ENCODE results near the gene EEF2KMT.
"Not testable (repeated sequence)": the region's sequence is repeated elsewhere in the genome, so short reads cannot be mapped to it uniquely, and the experiment has no call there.

DNA sequence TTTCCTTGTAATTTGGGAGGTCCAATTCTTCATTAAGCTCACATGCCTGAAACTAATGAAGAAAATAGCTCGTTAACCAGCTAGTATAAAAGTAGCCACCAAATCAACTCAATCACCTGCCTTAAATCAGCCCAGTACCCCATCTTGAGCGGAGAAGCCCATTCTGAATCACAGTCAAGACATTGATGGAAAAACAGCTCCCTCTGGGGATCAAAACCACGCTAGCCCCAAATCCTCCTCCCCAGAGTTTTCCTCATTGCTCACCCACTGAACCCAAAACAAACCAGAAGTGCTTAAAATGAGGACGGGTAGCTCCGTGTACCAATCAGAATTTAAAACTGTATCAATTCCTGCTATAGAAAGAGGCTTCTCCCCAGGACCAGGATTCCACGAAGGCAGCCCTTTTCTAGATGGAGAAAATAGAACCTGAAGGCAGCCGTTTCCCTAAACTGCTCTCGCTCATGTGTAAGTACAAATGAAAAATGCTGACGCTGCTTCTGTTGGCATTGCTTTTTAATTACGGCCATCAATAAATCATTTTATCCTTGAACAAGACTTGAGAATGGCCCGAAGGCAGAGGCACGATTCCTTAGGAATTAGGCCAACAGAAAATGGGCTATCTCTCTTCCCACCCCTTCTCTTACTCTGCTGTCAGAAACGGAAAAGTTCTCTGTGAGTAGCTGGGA is 35.5 kb upstream of the EEF2KMT start:
- TF ChIP-seq, protein P1, sequence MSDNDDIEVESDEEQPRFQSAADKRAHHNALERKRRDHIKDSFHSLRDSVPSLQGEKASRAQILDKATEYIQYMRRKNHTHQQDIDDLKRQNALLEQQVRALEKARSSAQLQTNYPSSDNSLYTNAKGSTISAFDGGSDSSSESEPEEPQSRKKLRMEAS (IDR thresholded peaks at IDR 0.05) = not testable (repeated sequence)
- not testable (repeated sequence) for TF ChIP-seq EGR1 (IDR thresholded peaks at IDR 0.05); ZBTB7A (IDR thresholded peaks at IDR 0.05; ENCODE audit: low read depth)

All from Ishikawa (cell line).